ENCODE data around the gene FHOD3. TPM values are rescaled to one million over a fixed set of nuclear protein-coding genes. Genes with fewer than 3 reads are reported as not detected.

The FHOD3 gene
- total RNA-seq, 4 donors from 2014 or later, result 3.5 to 40.0 (median 14.5) TPM

DNA sequence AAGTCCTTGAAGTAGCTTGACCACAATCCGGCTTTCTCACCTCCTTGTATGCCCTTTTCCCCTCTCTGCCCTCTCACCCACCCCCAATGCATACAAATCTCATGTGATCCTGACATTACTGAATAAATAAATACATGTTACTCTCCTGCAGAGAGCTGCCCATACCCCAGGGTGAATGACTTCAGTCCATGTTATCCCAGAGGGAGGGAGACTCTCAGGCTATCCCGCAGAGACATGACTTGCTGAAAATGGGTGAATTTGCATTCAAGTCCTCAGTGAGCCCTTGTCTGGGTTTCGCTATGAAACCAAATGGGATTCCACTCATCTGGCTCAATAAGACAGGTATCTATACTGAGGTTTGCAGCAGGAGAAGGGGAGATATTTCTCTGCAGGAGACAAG lies 168.5 kb downstream of the FHOD3 start:
- no peak overlapping the region for H3K4me3 ChIP-seq
- H3K36me3 ChIP-seq, result no peaks in the 10 kb centered on the region
- WGBS, 2 donors (ENCODE audit: low coverage in 1 of 2), result 59 to 83% methylated on average over 3 of the region's 3 CpGs
- no peaks in the 10 kb centered on the region for H3K9me3 ChIP-seq
- no peaks in the 10 kb centered on the region for H3K4me1 ChIP-seq
- intact Hi-C loops (cut with DNase I; ENCODE audit: low total_unique reads) (no loop called here), in situ Hi-C loops (cut with MboI; ENCODE audit: low pct_ligation_motif_present in 1 of 4, low pct_unique_long_range_greater_than_20kb in 1 of 4, low sequenced_read_pairs in 3 of 4) (no loop called here)
- TF ChIP-seq, protein P1, sequence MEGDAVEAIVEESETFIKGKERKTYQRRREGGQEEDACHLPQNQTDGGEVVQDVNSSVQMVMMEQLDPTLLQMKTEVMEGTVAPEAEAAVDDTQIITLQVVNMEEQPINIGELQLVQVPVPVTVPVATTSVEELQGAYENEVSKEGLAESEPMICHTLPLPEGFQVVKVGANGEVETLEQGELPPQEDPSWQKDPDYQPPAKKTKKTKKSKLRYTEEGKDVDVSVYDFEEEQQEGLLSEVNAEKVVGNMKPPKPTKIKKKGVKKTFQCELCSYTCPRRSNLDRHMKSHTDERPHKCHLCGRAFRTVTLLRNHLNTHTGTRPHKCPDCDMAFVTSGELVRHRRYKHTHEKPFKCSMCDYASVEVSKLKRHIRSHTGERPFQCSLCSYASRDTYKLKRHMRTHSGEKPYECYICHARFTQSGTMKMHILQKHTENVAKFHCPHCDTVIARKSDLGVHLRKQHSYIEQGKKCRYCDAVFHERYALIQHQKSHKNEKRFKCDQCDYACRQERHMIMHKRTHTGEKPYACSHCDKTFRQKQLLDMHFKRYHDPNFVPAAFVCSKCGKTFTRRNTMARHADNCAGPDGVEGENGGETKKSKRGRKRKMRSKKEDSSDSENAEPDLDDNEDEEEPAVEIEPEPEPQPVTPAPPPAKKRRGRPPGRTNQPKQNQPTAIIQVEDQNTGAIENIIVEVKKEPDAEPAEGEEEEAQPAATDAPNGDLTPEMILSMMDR (IDR thresholded peaks at IDR 0.05), result no peak
- no peak for TF ChIP-seq POLR2A (IDR thresholded peaks at IDR 0.05)
- no peak for TF ChIP-seq POLR2AphosphoS5 (IDR thresholded peaks at IDR 0.05)
- TF ChIP-seq EP300 (IDR thresholded peaks at IDR 0.05; ENCODE audit: low read depth), result no peak
- H3K27me3 ChIP-seq, result no peaks in the 10 kb centered on the region
- no peak for DNase-seq
- no peak overlapping the region for H3K27ac ChIP-seq

DNA sequence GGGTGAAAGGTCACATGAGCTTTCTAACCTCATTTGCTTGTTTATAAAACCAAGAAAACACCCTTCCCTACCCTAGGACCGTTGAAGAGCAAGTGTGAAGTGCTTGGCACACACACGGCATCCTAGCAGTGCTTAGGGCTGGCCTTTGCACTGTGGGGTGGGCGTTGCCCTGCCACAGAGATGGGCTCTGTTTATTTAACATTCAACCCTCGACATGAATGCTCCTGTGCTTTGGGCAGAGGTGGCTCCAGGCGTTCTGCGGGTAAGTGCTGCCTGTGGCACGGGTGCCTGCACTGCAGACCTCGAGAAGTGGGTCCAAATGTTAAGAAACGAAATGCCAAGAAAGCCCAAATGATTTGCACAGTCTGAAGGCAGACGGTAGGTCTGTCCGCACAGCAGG lies 170.1 kb downstream of the FHOD3 start:
- H3K4me3 ChIP-seq, result no peak overlapping the region
- no peaks in the 10 kb centered on the region for H3K27me3 ChIP-seq
- intact Hi-C loops (cut with DNase I; ENCODE audit: low total_unique reads), result no loop called here
- no peaks in the 10 kb centered on the region for H3K36me3 ChIP-seq
- WGBS, 2 donors (ENCODE audit: low coverage in 1 of 2), result 56 to 60% methylated on average over 4 to 11 of the region's 11 CpGs
- H3K27ac ChIP-seq, result no peak overlapping the region
- no peak for TF ChIP-seq POLR2A (IDR thresholded peaks at IDR 0.05)
- no peak for TF ChIP-seq EP300 (IDR thresholded peaks at IDR 0.05; ENCODE audit: low read depth)
- TF ChIP-seq, protein P1 (IDR thresholded peaks at IDR 0.05), result no peak
- TF ChIP-seq POLR2AphosphoS5 (IDR thresholded peaks at IDR 0.05), result no peak
- H3K4me1 ChIP-seq, result no peaks in the 10 kb centered on the region
- in situ Hi-C loops (cut with MboI; ENCODE audit: low pct_ligation_motif_present in 1 of 4, low pct_unique_long_range_greater_than_20kb in 1 of 4, low sequenced_read_pairs in 3 of 4), result no loop called here
- DNase-seq, result no peak
- no peaks in the 10 kb centered on the region for H3K9me3 ChIP-seq

DNA sequence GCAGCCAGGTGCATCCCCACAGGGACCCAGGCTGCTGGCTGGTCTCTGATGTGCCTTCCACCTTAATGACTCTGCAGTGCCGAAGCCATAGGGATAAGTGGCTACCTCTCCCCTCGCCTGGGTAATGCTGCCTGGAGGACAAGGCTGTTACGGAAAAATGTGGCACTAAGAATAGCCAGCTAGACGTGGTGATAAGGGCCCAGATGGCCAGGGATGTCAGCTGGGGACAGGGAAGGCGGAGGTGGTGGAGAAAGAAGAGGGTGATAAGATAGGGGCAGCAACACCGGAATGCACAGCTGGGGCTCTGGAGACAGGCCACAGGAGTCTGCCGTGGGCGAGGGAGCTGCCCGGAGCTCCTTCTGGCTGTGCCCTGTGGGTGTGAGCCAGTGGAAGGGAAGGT lies 170.6 kb downstream of the FHOD3 start:
- DNase-seq, result no peak
- intact Hi-C loops (cut with DNase I; ENCODE audit: low total_unique reads), result no loop called here
- WGBS, 2 donors (ENCODE audit: low coverage in 1 of 2), result 73 to 79% methylated on average over 7 to 9 of the region's 9 CpGs
- Histone ChIP-seq H3K4me1 (no peaks in the 10 kb centered on the region), H3K27ac (no peak overlapping the region), H3K9me3 (no peaks in the 10 kb centered on the region), H3K36me3 (no peaks in the 10 kb centered on the region), H3K27me3 (no peaks in the 10 kb centered on the region), H3K4me3 (no peak overlapping the region)
- TF ChIP-seq, protein P1 (IDR thresholded peaks at IDR 0.05), result no peak
- TF ChIP-seq POLR2AphosphoS5 (IDR thresholded peaks at IDR 0.05), result no peak
- TF ChIP-seq EP300 (IDR thresholded peaks at IDR 0.05; ENCODE audit: low read depth), result no peak
- no peak for TF ChIP-seq POLR2A (IDR thresholded peaks at IDR 0.05)
- in situ Hi-C loops (cut with MboI; ENCODE audit: low pct_ligation_motif_present in 1 of 4, low pct_unique_long_range_greater_than_20kb in 1 of 4, low sequenced_read_pairs in 3 of 4), result no loop called here

DNA sequence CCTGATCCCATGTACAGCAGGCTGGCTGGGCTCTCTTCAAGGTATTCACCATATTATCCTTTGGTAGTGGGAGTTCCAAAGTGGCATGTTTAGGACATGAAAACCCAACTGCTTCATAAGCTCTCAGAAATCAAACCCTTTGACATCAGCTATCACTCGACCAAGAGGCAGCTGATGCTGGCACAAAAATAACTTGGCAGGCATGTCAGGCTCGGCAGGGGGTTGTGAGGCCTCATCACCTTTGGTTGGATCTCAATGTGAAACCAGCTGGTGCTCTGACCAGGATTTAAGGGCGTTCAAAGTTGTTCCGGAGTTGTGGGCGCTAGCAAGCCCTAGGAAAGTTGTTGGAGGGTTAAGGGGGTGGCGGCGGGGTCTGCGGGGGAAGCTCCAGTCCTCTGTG lies 171.9 kb downstream of the FHOD3 start:
- Histone ChIP-seq H3K4me1 (no peaks in the 10 kb centered on the region), H3K36me3 (no peaks in the 10 kb centered on the region), H3K27me3 (no peaks in the 10 kb centered on the region), H3K4me3 (no peak overlapping the region), H3K9me3 (no peaks in the 10 kb centered on the region), H3K27ac (no peak overlapping the region)
- TF ChIP-seq, protein P1 (IDR thresholded peaks at IDR 0.05), result no peak
- no peak for TF ChIP-seq POLR2AphosphoS5 (IDR thresholded peaks at IDR 0.05)
- in situ Hi-C loops (cut with MboI; ENCODE audit: low pct_ligation_motif_present in 1 of 4, low pct_unique_long_range_greater_than_20kb in 1 of 4, low sequenced_read_pairs in 3 of 4) (no loop called here), intact Hi-C loops (cut with DNase I; ENCODE audit: low total_unique reads) (no loop called here)
- DNase-seq, result no peak
- WGBS, 2 donors (ENCODE audit: low coverage in 1 of 2), result 79% methylated on average over 8 of the region's 8 CpGs; no CpG with 5 or more reads in 1 of the 2 donors
